Activated CD4-positive, alpha-beta T cell treated with anti-CD3 and anti-CD28 coated beads for 36 hours (primary cell): ENCODE measurements around the gene NRN1L. TPM values are rescaled to one million over a fixed set of nuclear protein-coding genes. Genes with fewer than 3 reads are reported as not detected.

Source experiments
- ATAC-seq: fragments of 200-7000 bp; cut with Tn5 transposase; one replicate; pipeline ENCODE4 v1.10.0; 2021; ENCODE audit warnings: mild to moderate bottlenecking, moderate library complexity
- CTCF ChIA-PET: fragments of 350-600 bp; sonication (Branson Sonifier 250); formaldehyde crosslinking; loops from one replicate; lab custom pipeline; 2021; ENCODE audit warnings: antibody characterized with exemption; lab: Charles Lee
- POLR2A ChIA-PET: fragments of 350-600 bp; sonication (Branson Sonifier 250); formaldehyde crosslinking; loops from one replicate; lab custom pipeline; 2021; ENCODE audit warnings: antibody characterized with exemption, inconsistent platforms; lab: Charles Lee
- DNase-seq: peaks from one replicate; pipeline ENCODE4 v3.0.0-alpha.2; 2020
- H3K27ac Mint-ChIP-seq: one replicate; pipeline ENCODE4 v1.8.0; 2021; ENCODE audit warnings: mixed read lengths
- H3K27me3 Mint-ChIP-seq: one replicate; pipeline ENCODE4 v1.8.0; 2021; ENCODE audit warnings: mixed read lengths
- H3K36me3 Mint-ChIP-seq: one replicate; pipeline ENCODE4 v1.8.0; 2021; ENCODE audit warnings: low read depth, mixed read lengths
- H3K4me1 Mint-ChIP-seq: one replicate; pipeline ENCODE4 v1.8.0; 2021; ENCODE audit warnings: mixed read lengths
- H3K4me3 Mint-ChIP-seq: one replicate; pipeline ENCODE4 v1.8.0; 2021; ENCODE audit warnings: mild to moderate bottlenecking, moderate library complexity, mixed read lengths
- H3K9me3 Mint-ChIP-seq: one replicate; pipeline ENCODE4 v1.8.0; 2021; ENCODE audit warnings: low read depth, mixed read lengths
- intact Hi-C, 2 experiments: fragments of 100-400 bp; cut with DNase I in 1 of 2; cut with micrococcal nuclease in 1 of 2; formaldehyde crosslinking; loops; one replicate each; pipeline versions ENCODE4 v1.14.2 to v1.15.1; 2022 to 2024; cut with DNase I, micrococcal nuclease
- total RNA-seq, 2 experiments: library from RNA; stranded (reverse); gene quantifications; one replicate each; pipeline ENCODE4 v1.2.3, GENCODE V29; 2021

The NRN1L gene
- total RNA-seq, 2 experiments from 2014 or later = not detected

DNA sequence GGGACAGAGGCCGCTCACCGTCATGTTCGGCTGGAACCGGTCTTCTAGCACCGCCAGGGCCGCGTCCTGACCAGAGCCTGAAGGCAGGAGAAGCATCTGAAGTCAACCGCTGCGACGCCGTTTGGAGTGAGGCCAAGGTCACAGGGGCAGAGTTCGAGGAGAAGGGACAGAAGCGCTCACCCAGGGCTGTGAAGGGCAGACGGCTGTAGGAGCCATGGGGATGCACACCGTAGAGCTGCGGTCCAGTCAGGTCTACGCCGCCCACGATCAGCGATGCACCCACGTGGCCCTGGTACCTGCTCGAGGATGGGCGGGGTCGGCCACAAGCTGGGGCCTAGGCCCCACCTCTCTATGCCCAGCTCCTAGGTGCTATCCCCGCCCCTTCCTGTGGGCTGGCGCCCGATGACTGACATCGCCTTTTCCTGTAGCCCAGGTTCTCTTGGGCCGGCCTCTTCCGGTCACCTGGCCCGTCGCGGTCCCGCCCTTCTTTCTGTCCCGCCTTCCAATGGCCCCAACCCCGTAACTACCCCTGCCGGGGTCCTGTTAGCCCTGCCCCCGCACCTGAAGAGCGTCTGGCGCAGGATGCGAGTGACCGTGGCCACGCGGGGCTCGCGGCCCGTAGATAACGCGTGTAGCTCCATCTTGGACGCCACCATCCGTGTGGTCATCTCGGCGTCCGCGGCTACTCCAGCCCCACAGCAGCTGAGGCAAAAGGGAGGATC lies 50.9 kb downstream of the NRN1L start:
- H3K9me3 Mint-ChIP-seq = no peaks in the 10 kb centered on the region
- intact Hi-C loops = loop anchor here (1.0 to 5.0 kb wide), 20 partner anchors 33 to 709 kb away; partner anchors contain the start of genes CTCF (in 2 of the 2), ESRP2 (in 2 of the 2), NFATC3 (in 2 of the 2) and PSKH1 (in 2 of the 2)
- peak overlapping the region; percentile 100 for H3K27ac Mint-ChIP-seq
- DNase-seq (peak; percentile 98), ATAC-seq (peak; percentile 91)
- ChIA-PET CTCF (interaction anchor here (0.6 to 3.0 kb wide), 19 partner anchors 9 to 441 kb away, joined by 3 to 17 read pairs (median 5); partner anchors contain the start of genes LCAT, NRN1L and NUTF2), POLR2A (interaction anchor here (0.5 to 1.5 kb wide), 13 partner anchors 9 to 489 kb away, joined by 3 to 8 read pairs (median 3); partner anchors contain the start of genes DDX28, DPEP2, DUS2 and EDC4)
- H3K36me3 Mint-ChIP-seq = peaks cover 58% of the 10 kb centered on the region
- peak overlapping the region; percentile 100 for H3K4me3 Mint-ChIP-seq
- no peaks in the 10 kb centered on the region for H3K27me3 Mint-ChIP-seq
- peaks cover 37% of the 10 kb centered on the region for H3K4me1 Mint-ChIP-seq

Other genes with a start within 250 kb of the NRN1L start
- gene CARMIL2, start 239.7 kb upstream of the NRN1L start, total RNA-seq = 100 to 1,000 TPM; 138 to 153 TPM
- gene ACD, start 224.6 kb upstream of the NRN1L start, total RNA-seq = 10 to 100 TPM; 52.2 to 52.4 TPM
- gene PARD6A, start 223.9 kb upstream of the NRN1L start, total RNA-seq = 1 to 10 TPM; 7.8 to 8.7 TPM
- 10 to 100 TPM; 11.7 to 12.0 TPM for gene ENKD1, start 218.1 kb upstream of the NRN1L start, total RNA-seq
- gene C16orf86, start 218.1 kb upstream of the NRN1L start, total RNA-seq = 1 to 10 TPM; 2.4 to 3.0 TPM
- gene GFOD2, start 165.6 kb upstream of the NRN1L start, total RNA-seq = 10 to 100 TPM in 1 of 2 experiments, 1 to 10 TPM in 1; 8.7 to 11.5 TPM
- 10 to 100 TPM; 15.6 to 18.0 TPM for gene RANBP10, start 78.3 kb upstream of the NRN1L start, total RNA-seq
- 1 to 10 TPM in 1 of 2 experiments, under 1 TPM in 1; 0.62 to 1.1 TPM for gene TSNAXIP1, start 78.0 kb upstream of the NRN1L start, total RNA-seq
- 10 to 100 TPM; 31.8 to 34.5 TPM for gene THAP11, start 42.6 kb upstream of the NRN1L start, total RNA-seq
- gene NUTF2, start 38.0 kb upstream of the NRN1L start, total RNA-seq = 100 to 1,000 TPM; 156 to 249 TPM
- gene CENPT, start 37.2 kb upstream of the NRN1L start, total RNA-seq = 10 to 100 TPM; 34.9 to 48.6 TPM
- gene EDC4, start 11.8 kb upstream of the NRN1L start, total RNA-seq = 10 to 100 TPM; 92.8 to 96.9 TPM
- gene PSKH1, start 8.4 kb downstream of the NRN1L start, total RNA-seq = 10 to 100 TPM; 11.7 to 11.9 TPM
- 1 to 10 TPM; 2.5 to 3.5 TPM for gene CTRL, start 47.0 kb downstream of the NRN1L start, total RNA-seq
- 100 to 1,000 TPM; 123 to 195 TPM for gene PSMB10, start 52.0 kb downstream of the NRN1L start, total RNA-seq
- 1 to 10 TPM; 9.1 to 9.9 TPM for gene LCAT, start 59.2 kb downstream of the NRN1L start, total RNA-seq
- gene SLC12A4, start 83.8 kb downstream of the NRN1L start, total RNA-seq = 10 to 100 TPM; 21.8 to 25.8 TPM
- gene DPEP3, start 95.6 kb downstream of the NRN1L start, total RNA-seq = under 1 TPM in 1 of 2 experiments, not detected in 1; 0.11 TPM
- 1 to 10 TPM; 3.2 to 3.8 TPM for gene DPEP2, start 114.6 kb downstream of the NRN1L start, total RNA-seq
- not detected for gene DPEP2NB, start 131.0 kb downstream of the NRN1L start, total RNA-seq
- 10 to 100 TPM; 13.7 to 17.1 TPM for gene DDX28, start 138.3 kb downstream of the NRN1L start, total RNA-seq
- gene DUS2, start 138.4 kb downstream of the NRN1L start, total RNA-seq = 10 to 100 TPM; 29.5 to 33.1 TPM
- gene NFATC3, start 200.5 kb downstream of the NRN1L start, total RNA-seq = 10 to 100 TPM; 68.4 to 81.2 TPM